ENCODE results near the gene ADAMTS10. TPM values are rescaled to one million over a fixed set of nuclear protein-coding genes. Genes with fewer than 3 reads are reported as not detected.
"Not testable (repeated sequence)": the region's sequence is repeated elsewhere in the genome, so short reads cannot be mapped to it uniquely, and the experiment has no call there.

Gene ADAMTS10
- total RNA-seq, 1 experiment from 2014 or later = 26.5 TPM

- H4K8ac ChIP-seq (replicated peaks; ENCODE audit: insufficient read length, low read depth, low read length); H3K4ac ChIP-seq (ENCODE audit: low read depth, low read length); H2BK15ac ChIP-seq (ENCODE audit: low read depth, low read length); H3K79me2 ChIP-seq (ENCODE audit: insufficient read depth, low read length); H3K27ac ChIP-seq (ENCODE audit: insufficient read length, low read depth, low read length); H3K36me3 Mint-ChIP-seq (ENCODE audit: insufficient read depth in 1 of 3, low read depth in 3 of 3); H3K4me2 ChIP-seq (ENCODE audit: insufficient read depth, insufficient read length, low read length); H2BK5ac ChIP-seq (ENCODE audit: insufficient read length, low read length); H3K79me1 ChIP-seq (ENCODE audit: insufficient read depth, low read depth, low read length, poor library complexity, severe bottlenecking); H4K91ac ChIP-seq (ENCODE audit: insufficient read length, low read depth, low read length); H3K27me3 ChIP-seq (ENCODE audit: insufficient read depth, low read length); H3K23ac ChIP-seq (ENCODE audit: insufficient read length, low read depth, low read length); DNase-seq; H3K4me1 Mint-ChIP-seq; H3T11ph ChIP-seq (ENCODE audit: low read length); H2BK120ac ChIP-seq (ENCODE audit: low read depth, low read length, poor library complexity, severe bottlenecking); H2AK5ac ChIP-seq (ENCODE audit: insufficient read length, low read length); H3K4me3 Mint-ChIP-seq; H4K5ac ChIP-seq (ENCODE audit: insufficient read length, low read depth, low read length); H3K9me3 ChIP-seq (ENCODE audit: control insufficient read depth, low read depth, low read length); H3K27ac Mint-ChIP-seq; H3K56ac ChIP-seq (ENCODE audit: insufficient read length, low read depth, low read length); H3K27me3 Mint-ChIP-seq (ENCODE audit: low read depth); H2BK12ac ChIP-seq (ENCODE audit: insufficient read length, low read depth, low read length); H2BK20ac ChIP-seq (ENCODE audit: low read depth, low read length, poor library complexity, severe bottlenecking); H4K20me1 ChIP-seq (ENCODE audit: control insufficient read depth, insufficient read depth, insufficient read length); H3K4me1 ChIP-seq (ENCODE audit: insufficient read depth, low read length); H2AFZ ChIP-seq (ENCODE audit: low read length); H3K9me3 Mint-ChIP-seq; H3K18ac ChIP-seq (ENCODE audit: insufficient read length, low read depth, low read length); H3K9ac ChIP-seq (ENCODE audit: extremely low read depth, insufficient read length, low read length); H3K14ac ChIP-seq (ENCODE audit: insufficient read depth, low read length); H3K23me2 ChIP-seq (ENCODE audit: insufficient read length, low read depth, low read length, poor library complexity, severe bottlenecking): not testable (repeated sequence)
- TF ChIP-seq CTCF (conservative IDR thresholded peaks at IDR 0.05) = peak; percentile 64
- WGBS (ENCODE audit: extremely low coverage, insufficient read length, low lambda C conversion rate) = no CpG with 5 or more reads among the region's 4 CpGs
Measured at GRCh38 chr19:8622886-8623285, 12.4 kb upstream of the ADAMTS10 start.

Data from H9 (cell line).